ENCODE results near the gene RBP5.

RBP5 gene

GRCh38 chr12:7078163-7078562, 50.5 kb downstream of the RBP5 start:
- Histone ChIP-seq H3K23ac (ENCODE audit: low read length in 2 of 2) (no peak overlapping the region), H2BK5ac (ENCODE audit: low read depth, low read length, poor library complexity, severe bottlenecking) (no peak overlapping the region), H4K8ac (ENCODE audit: low read length) (no peak overlapping the region), H2BK15ac (ENCODE audit: low read depth, poor library complexity, severe bottlenecking) (no peak overlapping the region), H2BK12ac (ENCODE audit: low read length in 2 of 2) (no peak overlapping the region), H2BK120ac (ENCODE audit: low read depth, low read length) (no peak overlapping the region), H3K18ac (ENCODE audit: low read depth in 1 of 2, low read length in 2 of 2) (no peak overlapping the region), H3K4me2 (ENCODE audit: low read length, poor library complexity, severe bottlenecking) (no peak overlapping the region), H3K14ac (ENCODE audit: low read length in 2 of 2) (no peak overlapping the region), H2AFZ (ENCODE audit: low read depth, low read length) (no peak overlapping the region), H3K4ac (ENCODE audit: low read depth in 1 of 2, low read length in 2 of 2) (no peak overlapping the region), H3K4me1 (ENCODE audit: control insufficient read depth, insufficient read depth, low read depth, low read length) (peaks cover 5% of the 10 kb centered on the region), H2AK5ac (ENCODE audit: low read length, severe bottlenecking) (no peak overlapping the region), H3K36me3 (ENCODE audit: control insufficient read depth in 1 of 2, insufficient read depth in 2 of 2, low read depth in 1 of 2, low read length in 2 of 2) (peaks cover 0 to 32% of the 10 kb centered on the region in 2 experiments), H3K27me3 (ENCODE audit: control insufficient read depth in 1 of 2, insufficient read depth in 1 of 2, low read length in 2 of 2) (no peaks in the 10 kb centered on the region), H3K9ac (ENCODE audit: low read length) (no peak overlapping the region), H3K27ac (ENCODE audit: low read length, poor library complexity, severe bottlenecking) (no peak overlapping the region), H3K4me3 (ENCODE audit: insufficient read depth in 1 of 2, low read depth in 1 of 2, low read length in 2 of 2) (no peak overlapping the region), H4K91ac (ENCODE audit: low read length) (no peak overlapping the region), H3K9me3 (ENCODE audit: control insufficient read depth, low read length) (no peaks in the 10 kb centered on the region), H3K79me1 (replicated peaks; ENCODE audit: low read length, poor library complexity, severe bottlenecking) (no peaks in the 10 kb centered on the region)
- no peak for DNase-seq
- WGBS, result 96% methylated on average over 2 of the region's 4 CpGs

DNA sequence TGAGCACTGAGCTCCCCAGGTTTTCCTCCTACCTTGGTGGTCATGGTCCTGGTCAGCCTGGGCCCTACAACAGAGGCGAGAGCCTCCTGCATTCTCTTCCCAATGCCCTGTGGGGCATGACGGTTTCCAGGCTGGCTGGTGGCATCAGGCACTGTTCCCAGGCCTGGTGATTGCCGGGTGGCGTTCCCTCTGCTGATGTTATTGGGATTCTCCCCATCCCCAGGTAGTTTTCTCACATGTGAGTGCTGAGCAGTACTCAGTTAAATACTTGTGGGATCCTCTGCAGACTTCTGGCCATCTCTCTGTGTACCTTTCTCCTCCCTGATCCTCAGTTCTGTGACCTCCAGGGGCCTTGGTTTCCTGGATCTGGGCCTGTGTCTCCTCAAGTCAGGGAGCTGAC, 52.2 kb downstream of the RBP5 start:
- no peaks in the 10 kb centered on the region for H3K9me3 ChIP-seq (ENCODE audit: control insufficient read depth, low read length)
- no peak for DNase-seq
- H2BK12ac ChIP-seq (ENCODE audit: low read length in 2 of 2), result peak overlapping the region; percentile 37 to 78
- no peak overlapping the region for H2BK15ac ChIP-seq (ENCODE audit: low read depth, poor library complexity, severe bottlenecking)
- H3K79me1 ChIP-seq (replicated peaks; ENCODE audit: low read length, poor library complexity, severe bottlenecking), result no peaks in the 10 kb centered on the region
- no peak overlapping the region for H3K27ac ChIP-seq (ENCODE audit: low read length, poor library complexity, severe bottlenecking)
- H2BK120ac ChIP-seq (ENCODE audit: low read depth, low read length), result peak overlapping the region; percentile 81
- no peak overlapping the region for H3K9ac ChIP-seq (ENCODE audit: low read length)
- no peak overlapping the region for H3K14ac ChIP-seq (ENCODE audit: low read length in 2 of 2)
- H3K36me3 ChIP-seq (ENCODE audit: control insufficient read depth in 1 of 2, insufficient read depth in 2 of 2, low read depth in 1 of 2, low read length in 2 of 2), result peaks cover 0 to 17% of the 10 kb centered on the region in 2 experiments
- no peak overlapping the region for H2AFZ ChIP-seq (ENCODE audit: low read depth, low read length)
- H3K4ac ChIP-seq (ENCODE audit: low read depth in 1 of 2, low read length in 2 of 2), result peak overlapping the region in 1 of 2 experiments; percentile 47
- H4K8ac ChIP-seq (ENCODE audit: low read length), result no peak overlapping the region
- WGBS, result 90% methylated on average over 4 of the region's 4 CpGs
- peak overlapping the region in 1 of 2 experiments; percentile 81 for H3K18ac ChIP-seq (ENCODE audit: low read depth in 1 of 2, low read length in 2 of 2)
- peak overlapping the region; percentile 43 for H4K91ac ChIP-seq (ENCODE audit: low read length)
- H3K4me2 ChIP-seq (ENCODE audit: low read length, poor library complexity, severe bottlenecking), result no peak overlapping the region
- no peak overlapping the region for H2AK5ac ChIP-seq (ENCODE audit: low read length, severe bottlenecking)
- H3K23ac ChIP-seq (ENCODE audit: low read length in 2 of 2), result no peak overlapping the region
- no peaks in the 10 kb centered on the region for H3K27me3 ChIP-seq (ENCODE audit: control insufficient read depth in 1 of 2, insufficient read depth in 1 of 2, low read length in 2 of 2)
- H2BK5ac ChIP-seq (ENCODE audit: low read depth, low read length, poor library complexity, severe bottlenecking), result no peak overlapping the region
- peaks cover 5% of the 10 kb centered on the region for H3K4me1 ChIP-seq (ENCODE audit: control insufficient read depth, insufficient read depth, low read depth, low read length)
- peak overlapping the region in 1 of 2 experiments; percentile 13 for H3K4me3 ChIP-seq (ENCODE audit: insufficient read depth in 1 of 2, low read depth in 1 of 2, low read length in 2 of 2)

- Histone ChIP-seq H2BK12ac (ENCODE audit: low read length in 2 of 2) (peak overlapping the region in 1 of 2 experiments; percentile 52), H3K9ac (ENCODE audit: low read length) (no peak overlapping the region), H3K4me1 (ENCODE audit: control insufficient read depth, insufficient read depth, low read depth, low read length) (peaks cover 5% of the 10 kb centered on the region), H2BK120ac (ENCODE audit: low read depth, low read length) (no peak overlapping the region), H3K18ac (ENCODE audit: low read depth in 1 of 2, low read length in 2 of 2) (no peak overlapping the region), H3K4me2 (ENCODE audit: low read length, poor library complexity, severe bottlenecking) (no peak overlapping the region), H3K4me3 (ENCODE audit: insufficient read depth in 1 of 2, low read depth in 1 of 2, low read length in 2 of 2) (peak overlapping the region in 1 of 2 experiments; percentile 13), H2AK5ac (ENCODE audit: low read length, severe bottlenecking) (no peak overlapping the region), H4K8ac (ENCODE audit: low read length) (no peak overlapping the region), H2AFZ (ENCODE audit: low read depth, low read length) (no peak overlapping the region), H3K27ac (ENCODE audit: low read length, poor library complexity, severe bottlenecking) (no peak overlapping the region), H2BK5ac (ENCODE audit: low read depth, low read length, poor library complexity, severe bottlenecking) (no peak overlapping the region), H3K27me3 (ENCODE audit: control insufficient read depth in 1 of 2, insufficient read depth in 1 of 2, low read length in 2 of 2) (no peaks in the 10 kb centered on the region), H3K14ac (ENCODE audit: low read length in 2 of 2) (no peak overlapping the region), H3K9me3 (ENCODE audit: control insufficient read depth, low read length) (no peaks in the 10 kb centered on the region), H3K4ac (ENCODE audit: low read depth in 1 of 2, low read length in 2 of 2) (no peak overlapping the region), H3K79me1 (replicated peaks; ENCODE audit: low read length, poor library complexity, severe bottlenecking) (no peaks in the 10 kb centered on the region), H4K91ac (ENCODE audit: low read length) (no peak overlapping the region), H2BK15ac (ENCODE audit: low read depth, poor library complexity, severe bottlenecking) (no peak overlapping the region), H3K36me3 (ENCODE audit: control insufficient read depth in 1 of 2, insufficient read depth in 2 of 2, low read depth in 1 of 2, low read length in 2 of 2) (peaks cover 0 to 13% of the 10 kb centered on the region in 2 experiments), H3K23ac (ENCODE audit: low read length in 2 of 2) (no peak overlapping the region)
- peak; percentile 66 for DNase-seq
- WGBS, result 78% methylated on average over 3 of the region's 3 CpGs
Measured at GRCh38 chr12:7075939-7076338, 52.8 kb downstream of the RBP5 start.

- H3K18ac ChIP-seq (ENCODE audit: low read depth in 1 of 2, low read length in 2 of 2), result no peak overlapping the region
- no peak overlapping the region for H3K14ac ChIP-seq (ENCODE audit: low read length in 2 of 2)
- H3K9me3 ChIP-seq (ENCODE audit: control insufficient read depth, low read length), result no peaks in the 10 kb centered on the region
- H3K4ac ChIP-seq (ENCODE audit: low read depth in 1 of 2, low read length in 2 of 2), result no peak overlapping the region
- no peak overlapping the region for H3K4me3 ChIP-seq (ENCODE audit: insufficient read depth in 1 of 2, low read depth in 1 of 2, low read length in 2 of 2)
- peaks cover 5% of the 10 kb centered on the region for H3K4me1 ChIP-seq (ENCODE audit: control insufficient read depth, insufficient read depth, low read depth, low read length)
- H3K23ac ChIP-seq (ENCODE audit: low read length in 2 of 2), result no peak overlapping the region
- no peaks in the 10 kb centered on the region for H3K79me1 ChIP-seq (replicated peaks; ENCODE audit: low read length, poor library complexity, severe bottlenecking)
- H2BK15ac ChIP-seq (ENCODE audit: low read depth, poor library complexity, severe bottlenecking), result no peak overlapping the region
- DNase-seq, result no peak
- no peak overlapping the region for H2BK120ac ChIP-seq (ENCODE audit: low read depth, low read length)
- H2AK5ac ChIP-seq (ENCODE audit: low read length, severe bottlenecking), result no peak overlapping the region
- H3K4me2 ChIP-seq (ENCODE audit: low read length, poor library complexity, severe bottlenecking), result no peak overlapping the region
- no peak overlapping the region for H2BK12ac ChIP-seq (ENCODE audit: low read length in 2 of 2)
- peaks cover 0 to 13% of the 10 kb centered on the region in 2 experiments for H3K36me3 ChIP-seq (ENCODE audit: control insufficient read depth in 1 of 2, insufficient read depth in 2 of 2, low read depth in 1 of 2, low read length in 2 of 2)
- no peaks in the 10 kb centered on the region for H3K27me3 ChIP-seq (ENCODE audit: control insufficient read depth in 1 of 2, insufficient read depth in 1 of 2, low read length in 2 of 2)
- H2BK5ac ChIP-seq (ENCODE audit: low read depth, low read length, poor library complexity, severe bottlenecking), result no peak overlapping the region
- H3K9ac ChIP-seq (ENCODE audit: low read length), result no peak overlapping the region
- no peak overlapping the region for H4K8ac ChIP-seq (ENCODE audit: low read length)
- no peak overlapping the region for H2AFZ ChIP-seq (ENCODE audit: low read depth, low read length)
- no peak overlapping the region for H3K27ac ChIP-seq (ENCODE audit: low read length, poor library complexity, severe bottlenecking)
- H4K91ac ChIP-seq (ENCODE audit: low read length), result no peak overlapping the region
- WGBS, result 89% methylated on average over 3 of the region's 3 CpGs
Measured at GRCh38 chr12:7075518-7075917, 53.2 kb downstream of the RBP5 start.

All from mesenchymal stem cell (in vitro differentiated cells and primary cell).